Lower leg skin (tissue), 3 donors: Measurements from ENCODE around the gene ZFYVE26.

Experiments
- CTCF ChIP-seq, 3 donors: fragments of 450-650 bp; IDR thresholded peaks; one replicate each; pipeline ENCODE4 v1.5.1; 2016; ENCODE audit warnings: antibody characterized with exemption in 3 of 3, mild to moderate bottlenecking in 3 of 3, moderate library complexity in 2 of 3
- POLR2A ChIP-seq, 2 donors: fragments of 450-650 bp; IDR thresholded peaks; one replicate each; pipeline ENCODE4 v1.6.1; 2016 to 2017; ENCODE audit warnings: antibody characterized with exemption in 2 of 2, mild to moderate bottlenecking in 1 of 2, moderate library complexity in 1 of 2

- no peak for TF ChIP-seq POLR2A (IDR thresholded peaks at IDR 0.05)
- TF ChIP-seq CTCF (IDR thresholded peaks at IDR 0.05) = peak in 1 of 3 donors; percentile 31
These were observed 20.7 kb upstream of the ZFYVE26 start for GRCh38 chr14:67837011-67837624.
